ENCODE measurements around the gene CNIH3.
A peak's percentile ranks its signal among the peaks of the same experiment; 100 is the strongest.
"Not testable (repeated sequence)": the region's sequence is repeated elsewhere in the genome, so short reads cannot be mapped to it uniquely, and the experiment has no call there.

CNIH3 gene

GRCh38 chr1:224643653-224644052 lies 27.5 kb downstream of the CNIH3 start:
- no peak for DNase-seq (ENCODE audit: low spot score)

GRCh38 chr1:224644553-224645154 lies 28.5 kb downstream of the CNIH3 start:
- peak; percentile 32 for DNase-seq (ENCODE audit: low spot score)

- no peak for DNase-seq (ENCODE audit: low spot score)
These were observed 31.3 kb downstream of the CNIH3 start for GRCh38 chr1:224647449-224647848.

- DNase-seq (ENCODE audit: low spot score) = no peak
These were observed 34.2 kb downstream of the CNIH3 start for GRCh38 chr1:224650290-224650689.

- DNase-seq (ENCODE audit: low spot score) = no peak
These were observed 35.1 kb downstream of the CNIH3 start for GRCh38 chr1:224651188-224651587.

- DNase-seq (ENCODE audit: low spot score) = no peak
These were observed 40.3 kb downstream of the CNIH3 start for GRCh38 chr1:224656392-224656791.

GRCh38 chr1:224660074-224660473 lies 44.0 kb downstream of the CNIH3 start:
- DNase-seq (ENCODE audit: low spot score) = no peak

GRCh38 chr1:224662870-224663269 lies 46.8 kb downstream of the CNIH3 start:
- no peak for DNase-seq (ENCODE audit: low spot score)

- no peak for DNase-seq (ENCODE audit: low spot score)
These were observed 48.9 kb downstream of the CNIH3 start for GRCh38 chr1:224665016-224665415.

GRCh38 chr1:224666078-224666477 lies 50.0 kb downstream of the CNIH3 start:
- DNase-seq (ENCODE audit: low spot score) = no peak

- DNase-seq (ENCODE audit: low spot score) = no peak
These were observed 50.8 kb downstream of the CNIH3 start for GRCh38 chr1:224666913-224667312.

GRCh38 chr1:224668984-224669383 lies 52.9 kb downstream of the CNIH3 start:
- DNase-seq (ENCODE audit: low spot score) = no peak

GRCh38 chr1:224669403-224669802 lies 53.3 kb downstream of the CNIH3 start:
- DNase-seq (ENCODE audit: low spot score) = no peak

- DNase-seq (ENCODE audit: low spot score) = no peak
These were observed 54.4 kb downstream of the CNIH3 start for GRCh38 chr1:224670506-224670905.

- no peak for DNase-seq (ENCODE audit: low spot score)
These were observed 55.0 kb downstream of the CNIH3 start for GRCh38 chr1:224671076-224671475.

- peak; percentile 3 for DNase-seq (ENCODE audit: low spot score)
These were observed 57.0 kb downstream of the CNIH3 start for GRCh38 chr1:224673141-224673540.

GRCh38 chr1:224675590-224675989 lies 59.5 kb downstream of the CNIH3 start:
- DNase-seq (ENCODE audit: low spot score) = no peak

- DNase-seq (ENCODE audit: low spot score) = no peak
These were observed 60.4 kb downstream of the CNIH3 start for GRCh38 chr1:224676551-224676950.

GRCh38 chr1:224678168-224678567 lies 62.1 kb downstream of the CNIH3 start:
- no peak for DNase-seq (ENCODE audit: low spot score)

- no peak for DNase-seq (ENCODE audit: low spot score)
These were observed 63.5 kb downstream of the CNIH3 start for GRCh38 chr1:224679606-224680005.

- no peak for DNase-seq (ENCODE audit: low spot score)
These were observed 65.7 kb downstream of the CNIH3 start for GRCh38 chr1:224681816-224682215.

- DNase-seq (ENCODE audit: low spot score) = no peak
These were observed 67.8 kb downstream of the CNIH3 start for GRCh38 chr1:224683936-224684335.

GRCh38 chr1:224684979-224685425 lies 68.9 kb downstream of the CNIH3 start:
- DNase-seq (ENCODE audit: low spot score) = no peak

- DNase-seq (ENCODE audit: low spot score) = not testable (repeated sequence)
These were observed 70.0 kb downstream of the CNIH3 start for GRCh38 chr1:224686140-224686539.

- no peak for DNase-seq (ENCODE audit: low spot score)
These were observed 71.3 kb downstream of the CNIH3 start for GRCh38 chr1:224687465-224687864.
